ENCODE measurements around the gene MFRP.
"Not testable (repeated sequence)": the region's sequence is repeated elsewhere in the genome, so short reads cannot be mapped to it uniquely, and the experiment has no call there.

MFRP gene

DNA sequence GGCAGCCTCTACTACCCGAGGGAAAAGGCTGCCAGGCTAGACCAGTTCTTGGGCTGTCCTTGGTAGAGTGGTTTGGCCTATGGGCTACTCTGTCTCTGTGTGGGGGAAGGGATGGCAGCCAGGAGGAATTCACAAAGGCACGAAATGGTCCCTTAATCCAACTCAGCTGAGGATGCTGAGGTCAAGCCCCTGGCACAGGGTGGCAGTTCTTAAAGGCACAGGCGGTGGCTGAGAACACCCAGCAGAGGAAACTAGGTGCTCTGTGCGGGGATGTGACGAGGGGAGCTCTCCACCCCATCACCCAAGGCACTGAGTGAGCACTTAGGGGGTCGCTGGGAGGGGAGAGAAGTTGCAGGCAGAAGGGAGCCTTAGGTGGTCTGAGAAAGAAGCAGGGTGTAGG is at the start of gene MFRP:
TSS of gene MFRP (minus strand) at position 101 of the 400 bp plus-strand sequence. CDS start 192 bp downstream, outside the sequence.
- DNase-seq (ENCODE audit: low spot score), result no peak

DNA sequence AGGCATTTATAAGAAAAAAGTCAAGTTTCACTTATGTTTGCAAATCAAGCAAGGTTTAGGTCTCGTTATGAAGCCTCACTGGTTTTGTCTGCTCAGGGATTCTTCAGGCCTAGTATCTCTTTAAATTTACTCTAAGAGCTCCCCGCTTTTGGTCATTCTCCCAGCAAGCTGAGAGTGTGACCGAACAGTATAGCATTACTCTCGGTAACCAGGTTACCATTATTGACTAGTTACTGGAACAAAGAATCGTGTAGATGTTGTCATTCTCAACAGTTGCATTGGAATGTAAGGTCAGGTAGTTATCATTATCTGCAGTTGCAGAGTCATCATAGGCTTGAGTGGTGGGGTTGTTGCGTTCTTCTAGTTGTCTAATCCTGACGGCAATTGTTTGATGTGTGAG is 44.8 kb upstream of the MFRP start:
- DNase-seq (ENCODE audit: low spot score), result no peak

DNA sequence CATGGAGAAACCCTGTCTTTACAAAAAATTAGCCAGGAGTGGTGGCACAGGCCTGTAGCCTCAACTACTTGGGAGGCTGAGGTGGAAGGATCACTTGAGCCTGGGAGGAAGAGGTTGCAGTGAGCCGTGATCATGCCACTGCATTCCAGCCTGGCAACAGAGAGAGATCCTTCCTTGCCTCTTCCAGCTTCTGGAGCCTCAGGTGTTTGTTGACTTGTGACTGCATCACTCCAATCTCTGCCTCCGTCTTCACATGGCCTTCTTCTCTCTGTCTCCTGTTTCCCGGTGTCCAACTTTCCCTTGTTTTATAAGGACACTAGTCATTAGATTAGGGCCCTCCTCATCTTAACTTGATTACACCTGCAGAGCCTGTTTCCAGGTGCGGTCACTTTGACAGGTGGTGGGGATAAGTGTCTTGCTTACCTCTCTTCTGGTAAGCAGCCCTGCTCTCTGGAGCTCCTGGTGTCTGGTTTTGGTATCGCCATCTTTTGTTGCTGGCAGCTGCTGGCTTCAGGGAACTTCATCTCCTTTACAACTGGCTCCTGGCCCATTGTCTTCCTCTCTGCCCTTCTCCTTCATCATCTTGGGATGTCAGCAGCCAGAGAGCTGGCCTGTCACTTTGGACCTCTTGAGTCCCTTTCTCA is 43.2 kb upstream of the MFRP start:
- no peak for DNase-seq (ENCODE audit: low spot score)

- no peak for DNase-seq (ENCODE audit: low spot score)
Measured at GRCh38 chr11:119388103-119388502, 41.6 kb upstream of the MFRP start.

DNA sequence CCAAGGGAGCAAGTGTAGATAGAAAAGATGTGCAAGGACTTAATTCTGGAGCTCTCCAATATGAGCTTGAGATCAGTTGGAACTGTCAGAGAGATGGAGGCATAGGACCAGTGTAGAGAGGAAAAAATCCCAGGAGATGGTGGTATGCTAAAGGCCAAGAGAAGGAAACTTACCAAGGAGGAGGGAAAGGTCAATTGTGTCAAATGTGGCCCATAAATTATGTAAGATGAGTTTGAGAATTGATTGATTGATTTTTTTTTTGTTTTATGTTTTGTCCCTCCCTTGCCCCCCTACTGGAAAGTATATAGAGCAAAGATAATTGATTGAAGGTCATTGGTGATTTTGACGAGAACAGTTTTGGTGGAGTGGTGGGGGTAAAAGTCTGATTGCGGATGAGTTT is 37.8 kb upstream of the MFRP start:
- no peak for DNase-seq (ENCODE audit: low spot score)

GRCh38 chr11:119382513-119382912 is 36.0 kb upstream of the MFRP start:
- not testable (repeated sequence) for DNase-seq (ENCODE audit: low spot score)

DNA sequence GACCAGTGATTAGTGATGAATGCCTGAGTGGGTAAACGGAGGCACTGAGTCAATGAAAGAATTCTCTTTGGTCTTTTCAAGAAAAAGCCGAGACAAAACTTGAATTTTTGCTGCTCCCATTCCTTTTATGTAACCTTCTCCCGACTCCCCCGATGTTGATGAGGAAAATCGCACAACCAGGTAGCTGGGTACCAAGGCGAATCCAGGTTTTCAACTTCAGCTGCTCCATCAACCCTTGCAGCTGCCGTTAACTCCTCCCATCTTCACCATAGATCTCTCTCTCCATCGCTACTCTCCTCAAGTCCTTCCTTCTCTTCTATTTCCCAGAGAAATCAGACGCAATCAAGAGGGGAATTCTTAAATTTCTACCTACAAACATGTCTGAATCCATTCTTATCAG is 35.6 kb upstream of the MFRP start:
- DNase-seq (ENCODE audit: low spot score), result no peak

- peak; percentile 83 for DNase-seq (ENCODE audit: low spot score)
Measured at GRCh38 chr11:119381181-119381988, 34.9 kb upstream of the MFRP start, which contains the start of gene USP2. Gene USP2 (minus strand): TSS chr11:119381690. CDS start chr11:119373480, 8,210 bp downstream.

GRCh38 chr11:119380827-119381180 is 34.3 kb upstream of the MFRP start:
- no peak for DNase-seq (ENCODE audit: low spot score)

- DNase-seq (ENCODE audit: low spot score), result no peak
Measured at GRCh38 chr11:119380160-119380826, 33.8 kb upstream of the MFRP start.

- no peak for DNase-seq (ENCODE audit: low spot score)
Measured at GRCh38 chr11:119378851-119379465, 32.5 kb upstream of the MFRP start.

DNA sequence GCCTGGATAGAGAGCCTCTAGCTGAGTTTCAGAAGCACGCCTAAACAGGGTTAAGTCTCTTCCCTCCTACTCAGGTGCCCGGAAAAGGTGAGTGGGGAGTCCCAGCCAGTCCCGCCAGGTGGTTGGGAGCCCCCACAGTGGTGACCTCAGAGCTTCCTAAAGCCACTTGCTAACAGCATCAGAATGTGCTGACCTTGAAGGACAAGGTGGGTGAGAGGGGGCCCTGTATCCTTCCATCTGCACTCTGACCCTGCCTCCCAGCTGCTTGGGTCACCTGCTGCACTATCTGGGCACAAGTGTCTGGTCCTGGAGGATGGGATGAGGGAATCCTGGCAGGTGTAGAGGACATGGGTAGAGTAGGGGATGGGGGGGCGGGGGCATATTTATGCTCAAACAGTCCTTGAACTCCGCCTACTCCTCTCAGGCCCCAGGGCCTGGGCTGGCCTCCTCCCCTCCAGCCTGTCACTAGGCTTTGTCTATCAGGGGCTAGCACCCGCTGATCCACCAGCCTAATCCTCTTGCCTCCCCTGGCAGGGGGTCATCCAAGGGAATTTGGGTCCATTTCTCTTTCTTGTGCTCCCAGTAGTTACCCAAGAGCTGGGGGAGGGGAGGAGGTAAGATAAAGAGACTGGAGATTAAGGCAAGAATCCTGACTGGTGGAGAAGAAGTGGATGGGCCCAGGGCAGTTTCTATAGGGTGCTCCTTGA is 31.6 kb upstream of the MFRP start:
- DNase-seq (ENCODE audit: low spot score), result no peak

- DNase-seq (ENCODE audit: low spot score), result no peak
Measured at GRCh38 chr11:119377112-119377901, 30.8 kb upstream of the MFRP start.

- no peak for DNase-seq (ENCODE audit: low spot score)
Measured at GRCh38 chr11:119376197-119376847, 29.8 kb upstream of the MFRP start.

- no peak for DNase-seq (ENCODE audit: low spot score)
Measured at GRCh38 chr11:119375337-119376196, 29.1 kb upstream of the MFRP start.

- DNase-seq (ENCODE audit: low spot score), result no peak
Measured at GRCh38 chr11:119374632-119375336, 28.3 kb upstream of the MFRP start.

GRCh38 chr11:119373921-119374631 is 27.6 kb upstream of the MFRP start:
- DNase-seq (ENCODE audit: low spot score), result peak; percentile 47

Measured in hematopoietic multipotent progenitor cell treated with erythropoietin and hydrocortisone succinate and interleukin-3 and kit ligand, for 15 days (in vitro differentiated cells).